Dermis lymphatic vessel endothelial cell (primary cell): ENCODE results near the gene UBE2L3. TPM values are rescaled to one million over a fixed set of nuclear protein-coding genes. Genes with fewer than 3 reads are reported as not detected.

Source experiments
- total RNA-seq: library from RNA; depleted of rRNA; stranded (reverse); fragments of >200 nt; gene quantifications from 2 replicates; pipeline ENCODE4 v1.2.1, GENCODE V29; 2014

The UBE2L3 gene
- total RNA-seq, result 20.9 and 22.2 TPM in 2 replicates

GRCh38 chr22:21567456-21568346, at the start of gene UBE2L3:
TSS of gene UBE2L3 (plus strand) at chr22:21567714. CDS start at chr22:21567745, 31 bp downstream.

GRCh38 chr22:21551361-21551760, 16.2 kb upstream of the UBE2L3 start, which contains the start of gene RIMBP3C:
TSS of gene RIMBP3C (minus strand) at chr22:21551461. CDS start at chr22:21550976, 485 bp downstream.

GRCh38 chr22:21629255-21630149, 62.0 kb downstream of the UBE2L3 start, which contains the start of gene YDJC:
TSS of gene YDJC (minus strand) at chr22:21630022. CDS start at chr22:21630014, 8 bp downstream.

GRCh38 chr22:21632237-21632895, 64.9 kb downstream of the UBE2L3 start, which contains the start of gene CCDC116:
TSS of gene CCDC116 (plus strand) at chr22:21632760. CDS start at chr22:21633182, 422 bp downstream.

GRCh38 chr22:21641789-21642583, 74.5 kb downstream of the UBE2L3 start, which contains the start of gene SDF2L1:
TSS of gene SDF2L1 (plus strand) at chr22:21642302. CDS start at chr22:21642337, 35 bp downstream.

Other genes with a start within 250 kb of the UBE2L3 start
- under 0.01 TPM in 1 of 2 replicates, not detected in the other for gene RIMBP3B, start 184.0 kb upstream of the UBE2L3 start, total RNA-seq
- 2.4 and 2.8 TPM in 2 replicates for gene HIC2, start 150.3 kb upstream of the UBE2L3 start, total RNA-seq
- gene TMEM191C, start 100.3 kb upstream of the UBE2L3 start, total RNA-seq, result 0.17 and 0.22 TPM in 2 replicates
- gene RIMBP3C, start 16.3 kb upstream of the UBE2L3 start, total RNA-seq, result 0.11 and 0.17 TPM in 2 replicates
- 10.1 and 10.2 TPM in 2 replicates for gene YDJC, start 62.3 kb downstream of the UBE2L3 start, total RNA-seq
- under 0.01 TPM in 1 of 2 replicates, not detected in the other for gene CCDC116, start 65.0 kb downstream of the UBE2L3 start, total RNA-seq
- gene SDF2L1, start 74.6 kb downstream of the UBE2L3 start, total RNA-seq, result 35.9 and 50.3 TPM in 2 replicates
- 16.1 and 17.7 TPM in 2 replicates for gene PPIL2, start 98.3 kb downstream of the UBE2L3 start, total RNA-seq
- 4.0 TPM in 2 replicates for gene YPEL1, start 168.1 kb downstream of the UBE2L3 start, total RNA-seq